ENCODE data around the gene GNB2. TPM values are rescaled to one million over a fixed set of nuclear protein-coding genes. Genes with fewer than 3 reads are reported as not detected.

Gene GNB2
- total RNA-seq, 4 donors from 2014 or later, result 150 to 229 (median 218) TPM

DNA sequence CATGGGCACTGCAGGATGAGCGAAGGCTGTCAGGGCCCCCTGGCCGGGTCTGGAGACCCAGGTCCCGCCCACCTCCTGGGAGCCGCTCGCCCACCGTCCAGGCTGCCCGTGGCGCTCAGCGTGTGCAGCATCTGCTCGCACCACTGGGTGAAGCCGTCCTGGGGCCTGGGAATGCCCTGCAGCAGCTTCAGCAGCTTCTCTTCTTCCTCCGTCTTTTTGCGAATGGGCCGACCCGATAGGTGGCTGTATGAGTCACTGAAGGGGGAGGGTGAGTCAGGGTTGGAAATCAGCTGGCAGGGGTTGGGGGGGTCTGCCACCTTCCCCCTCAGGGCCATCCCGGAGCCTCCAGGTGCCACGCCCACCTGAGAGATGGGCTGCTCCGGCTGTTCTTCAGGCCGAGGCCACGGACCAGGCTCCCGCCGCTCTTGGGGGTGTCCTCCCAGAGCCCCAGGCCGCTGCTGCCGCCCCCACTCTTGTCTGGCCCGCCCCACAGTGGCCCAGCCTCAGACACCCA, 8.7 kb downstream of the GNB2 start:
- DNase-seq (ENCODE audit: extremely low spot score), result no peak

DNA sequence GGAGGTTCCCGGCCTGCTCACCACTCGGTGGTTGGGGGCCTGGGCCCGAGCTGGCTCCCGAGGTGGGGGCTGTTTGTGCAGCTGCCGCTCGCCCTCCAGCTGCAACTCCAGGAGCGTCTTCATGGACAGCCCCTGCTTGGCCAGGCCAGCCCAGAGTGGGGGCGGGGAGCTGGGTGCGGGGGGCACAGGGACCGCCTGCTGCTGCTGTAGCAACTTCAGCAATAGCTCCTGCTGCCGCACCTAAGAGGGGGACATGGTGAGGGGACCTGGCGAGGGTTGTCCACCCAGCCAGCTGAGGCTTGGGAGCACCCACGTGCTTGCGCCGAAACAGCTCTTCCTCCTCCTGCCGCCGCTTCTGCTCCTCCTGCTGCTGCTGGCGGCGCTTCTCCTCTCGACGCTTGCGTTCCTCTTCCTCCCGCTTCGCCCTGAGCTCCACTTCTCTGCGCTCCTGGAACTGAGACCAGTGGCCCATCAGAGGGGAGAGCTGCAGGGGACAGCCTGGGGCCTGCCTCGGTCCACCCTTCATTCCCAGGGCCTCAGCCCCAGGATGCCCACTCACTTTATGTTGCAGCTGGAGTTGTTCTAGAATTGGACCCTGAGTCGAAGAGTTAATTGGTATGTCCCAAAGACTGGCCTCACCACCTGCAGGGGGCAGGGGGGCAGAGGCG, 9.6 kb downstream of the GNB2 start:
- TF ChIP-seq, protein P1, sequence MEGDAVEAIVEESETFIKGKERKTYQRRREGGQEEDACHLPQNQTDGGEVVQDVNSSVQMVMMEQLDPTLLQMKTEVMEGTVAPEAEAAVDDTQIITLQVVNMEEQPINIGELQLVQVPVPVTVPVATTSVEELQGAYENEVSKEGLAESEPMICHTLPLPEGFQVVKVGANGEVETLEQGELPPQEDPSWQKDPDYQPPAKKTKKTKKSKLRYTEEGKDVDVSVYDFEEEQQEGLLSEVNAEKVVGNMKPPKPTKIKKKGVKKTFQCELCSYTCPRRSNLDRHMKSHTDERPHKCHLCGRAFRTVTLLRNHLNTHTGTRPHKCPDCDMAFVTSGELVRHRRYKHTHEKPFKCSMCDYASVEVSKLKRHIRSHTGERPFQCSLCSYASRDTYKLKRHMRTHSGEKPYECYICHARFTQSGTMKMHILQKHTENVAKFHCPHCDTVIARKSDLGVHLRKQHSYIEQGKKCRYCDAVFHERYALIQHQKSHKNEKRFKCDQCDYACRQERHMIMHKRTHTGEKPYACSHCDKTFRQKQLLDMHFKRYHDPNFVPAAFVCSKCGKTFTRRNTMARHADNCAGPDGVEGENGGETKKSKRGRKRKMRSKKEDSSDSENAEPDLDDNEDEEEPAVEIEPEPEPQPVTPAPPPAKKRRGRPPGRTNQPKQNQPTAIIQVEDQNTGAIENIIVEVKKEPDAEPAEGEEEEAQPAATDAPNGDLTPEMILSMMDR (IDR thresholded peaks at IDR 0.05), result no peak
- TF ChIP-seq POLR2A (IDR thresholded peaks at IDR 0.05; ENCODE audit: low read depth) (no peak), POLR2AphosphoS5 (IDR thresholded peaks at IDR 0.05) (no peak), EP300 (IDR thresholded peaks at IDR 0.05) (no peak)
- peaks cover 10 to 44% (median 34%) of the 10 kb centered on the region in 4 donors for H3K4me1 ChIP-seq
- peaks cover 72 to 100% (median 98%) of the 10 kb centered on the region in 4 donors for H3K36me3 ChIP-seq
- no peaks in the 10 kb centered on the region for H3K27me3 ChIP-seq
- intact Hi-C loops (cut with DNase I), result no loop called here
- DNase-seq (ENCODE audit: extremely low spot score), result no peak
- whole genome bisulfite sequencing, result 91% methylated on average over 16 of the region's 28 CpGs
- no peaks in the 10 kb centered on the region for H3K9me3 ChIP-seq
- no peak overlapping the region for H3K27ac ChIP-seq (replicated peaks in 1 of 4)
- H3K4me3 ChIP-seq, result no peak overlapping the region

More for the DNA sequence above, 8.7 kb downstream of the GNB2 start:
- peak overlapping the region in 1 of 4 donors; percentile 100 for H3K27ac ChIP-seq (replicated peaks in 1 of 4)
- H3K36me3 ChIP-seq, result peaks cover 72 to 100% (median 98%) of the 10 kb centered on the region in 4 donors
- intact Hi-C loops (cut with DNase I), result no loop called here
- TF ChIP-seq POLR2AphosphoS5 (IDR thresholded peaks at IDR 0.05) (no peak), EP300 (IDR thresholded peaks at IDR 0.05) (no peak), POLR2A (IDR thresholded peaks at IDR 0.05; ENCODE audit: low read depth) (no peak)
- TF ChIP-seq, protein P1 (IDR thresholded peaks at IDR 0.05), result no peak
- H3K27me3 ChIP-seq, result no peaks in the 10 kb centered on the region
- no peaks in the 10 kb centered on the region for H3K9me3 ChIP-seq
- H3K4me1 ChIP-seq, result peaks cover 5 to 45% (median 36%) of the 10 kb centered on the region in 4 donors
- no peak overlapping the region for H3K4me3 ChIP-seq
- 62% methylated on average over 9 of the region's 25 CpGs for whole genome bisulfite sequencing

DNA sequence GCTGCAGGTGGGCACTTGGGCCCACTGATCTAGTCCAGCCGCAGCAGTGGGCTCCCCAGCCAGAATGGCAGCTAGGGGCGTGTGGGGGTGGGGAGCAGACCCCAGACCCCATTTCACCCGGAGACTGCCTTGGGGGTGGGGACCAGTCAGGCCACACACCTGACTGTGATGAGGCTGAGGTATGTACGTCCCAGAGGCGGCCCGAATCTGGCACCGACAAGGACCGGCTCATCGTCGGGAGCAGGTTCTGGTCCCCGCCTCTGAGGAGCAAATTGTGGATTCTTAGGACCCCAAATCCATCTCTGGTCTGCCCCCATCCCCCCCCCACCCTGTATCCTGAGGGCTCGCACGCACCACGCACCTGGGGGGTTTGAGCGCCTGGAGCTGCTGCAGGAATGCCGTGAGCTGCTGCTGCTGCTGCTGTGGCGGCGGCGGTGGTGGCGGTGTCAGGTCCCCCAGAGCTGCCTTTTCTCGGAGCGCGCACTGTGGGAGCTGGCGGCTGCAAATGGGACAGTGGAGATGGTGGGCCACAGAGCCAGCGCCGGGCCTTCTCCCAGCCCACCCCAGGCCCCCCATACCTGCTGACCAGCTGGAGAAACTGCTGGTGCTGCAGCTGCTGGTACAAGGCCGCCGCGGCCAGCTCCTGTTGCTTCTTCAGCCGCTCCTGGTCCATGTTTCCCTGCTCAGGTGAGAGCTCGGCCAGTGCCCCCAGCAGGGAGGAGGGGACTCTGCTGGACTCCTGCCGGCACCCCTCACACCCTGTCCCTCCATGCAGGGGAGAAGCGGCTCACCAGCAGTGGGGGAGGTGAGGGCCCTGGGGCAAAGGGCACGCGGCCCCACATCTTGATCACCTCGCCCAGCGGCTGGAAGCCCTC, 10.4 kb downstream of the GNB2 start:
- no peak overlapping the region for H3K4me3 ChIP-seq
- peaks cover 65 to 100% (median 98%) of the 10 kb centered on the region in 4 donors for H3K36me3 ChIP-seq
- no peak overlapping the region for H3K27ac ChIP-seq (replicated peaks in 1 of 4)
- H3K27me3 ChIP-seq, result no peaks in the 10 kb centered on the region
- DNase-seq (ENCODE audit: extremely low spot score), result no peak
- 91% methylated on average over 23 of the region's 37 CpGs for WGBS
- TF ChIP-seq, protein P1 (IDR thresholded peaks at IDR 0.05), result no peak
- TF ChIP-seq POLR2A (IDR thresholded peaks at IDR 0.05; ENCODE audit: low read depth) (no peak), POLR2AphosphoS5 (IDR thresholded peaks at IDR 0.05) (no peak), EP300 (IDR thresholded peaks at IDR 0.05) (no peak)
- intact Hi-C loops (cut with DNase I), result no loop called here
- H3K9me3 ChIP-seq, result no peaks in the 10 kb centered on the region
- H3K4me1 ChIP-seq, result peaks cover 17 to 44% (median 35%) of the 10 kb centered on the region in 4 donors

DNA sequence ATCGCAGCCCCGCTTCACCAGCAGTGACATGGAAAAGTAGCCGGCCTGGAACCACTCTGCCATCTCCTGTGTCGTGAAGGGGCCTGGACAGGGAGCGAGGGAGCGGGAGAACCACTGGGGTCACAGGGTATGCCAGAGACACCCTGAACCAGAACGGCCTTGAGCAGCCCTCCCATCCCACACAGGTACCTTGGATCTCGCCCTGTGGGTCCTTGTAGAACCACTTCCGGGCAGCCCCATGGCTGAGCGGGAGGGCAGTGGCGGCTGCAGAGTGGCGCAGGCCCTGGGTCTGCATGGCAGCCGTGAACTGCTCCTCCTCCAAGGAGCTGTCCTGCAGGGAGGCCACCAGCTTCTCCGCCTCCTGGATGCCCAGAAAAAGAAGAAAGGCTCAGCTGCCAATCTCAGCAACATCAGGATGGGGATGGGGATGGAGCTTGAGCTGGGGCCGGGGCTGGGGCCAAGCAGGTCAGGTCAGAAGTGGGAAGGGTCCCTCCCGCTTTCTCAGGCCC, 11.0 kb downstream of the GNB2 start:
- intact Hi-C loops (cut with DNase I), result no loop called here
- H3K36me3 ChIP-seq, result peaks cover 64 to 100% (median 98%) of the 10 kb centered on the region in 4 donors

More for the DNA sequence above, 11.0 kb downstream of the GNB2 start:
- H3K4me3 ChIP-seq, result no peak overlapping the region
- H3K27me3 ChIP-seq, result no peaks in the 10 kb centered on the region
- no peak for TF ChIP-seq POLR2A (IDR thresholded peaks at IDR 0.05; ENCODE audit: low read depth)
- TF ChIP-seq, protein P1 (IDR thresholded peaks at IDR 0.05), result no peak
- no peak for TF ChIP-seq EP300 (IDR thresholded peaks at IDR 0.05)
- no peak for TF ChIP-seq POLR2AphosphoS5 (IDR thresholded peaks at IDR 0.05)
- 95% methylated on average over 11 of the region's 16 CpGs for WGBS
- no peak overlapping the region for H3K27ac ChIP-seq (replicated peaks in 1 of 4)
- no peaks in the 10 kb centered on the region for H3K9me3 ChIP-seq
- no peak for DNase-seq (ENCODE audit: extremely low spot score)
- H3K4me1 ChIP-seq, result peaks cover 24 to 45% (median 36%) of the 10 kb centered on the region in 4 donors
